ENCODE results near the gene NCAN. TPM values are rescaled to one million over a fixed set of nuclear protein-coding genes. Genes with fewer than 3 reads are reported as not detected.

NCAN gene
- total RNA-seq, 1 experiment from 2014 or later = 3.0 TPM

- peaks cover 5% of the 10 kb centered on the region; the same call in 1 of the 2 replicates for H3K36me3 Mint-ChIP-seq
- H3K4me3 Mint-ChIP-seq = peak overlapping the region; percentile 66
- TF ChIP-seq CTCF (IDR thresholded peaks at IDR 0.05) (no peak), ZNF317 (CRISPR knock-in tag; IDR thresholded peaks at IDR 0.05; ENCODE audit: borderline replicate concordance, low read depth) (no peak), EMX1 (CRISPR knock-in tag; IDR thresholded peaks at IDR 0.05) (no peak), CDX4 (CRISPR knock-in tag; IDR thresholded peaks at IDR 0.05; ENCODE audit: borderline replicate concordance) (no peak), ATF2 (CRISPR knock-in tag; IDR thresholded peaks at IDR 0.05; ENCODE audit: borderline replicate concordance, low read depth) (no peak), PREB (CRISPR knock-in tag; IDR thresholded peaks at IDR 0.05; ENCODE audit: borderline replicate concordance) (no peak), MXD4 (CRISPR knock-in tag; IDR thresholded peaks at IDR 0.05; ENCODE audit: borderline replicate concordance) (no peak), TEAD1 (CRISPR knock-in tag; IDR thresholded peaks at IDR 0.05) (no peak), MLX (CRISPR knock-in tag; IDR thresholded peaks at IDR 0.05) (no peak), ZNF425 (CRISPR knock-in tag; conservative IDR thresholded peaks at IDR 0.05) (no peak), RORB (CRISPR knock-in tag; IDR thresholded peaks at IDR 0.05) (no peak), ATF1 (CRISPR knock-in tag; IDR thresholded peaks at IDR 0.05) (no peak), ELF4 (CRISPR knock-in tag; IDR thresholded peaks at IDR 0.05; ENCODE audit: low read depth) (no peak), HMGA2 (CRISPR knock-in tag; IDR thresholded peaks at IDR 0.05) (no peak), ATF6 (CRISPR knock-in tag; IDR thresholded peaks at IDR 0.05) (no peak), JUN (CRISPR knock-in tag; IDR thresholded peaks at IDR 0.05) (no peak)
- ChIA-PET CTCF (interaction anchor here (1.3 kb wide), 1 partner anchor 70 kb away, joined by 5 read pairs; no protein-coding TSS in a partner anchor), POLR2A (no interaction called here)
- H3K4me1 Mint-ChIP-seq = peaks cover 10% of the 10 kb centered on the region
- ATAC-seq (no peak), DNase-seq (ENCODE audit: low spot score) (no peak)
- H3K9me3 Mint-ChIP-seq = no peaks in the 10 kb centered on the region
- peaks cover 38% of the 10 kb centered on the region for H3K27me3 Mint-ChIP-seq (ENCODE audit: low read depth)
- H3K27ac Mint-ChIP-seq = no peak overlapping the region
Observed at GRCh38 chr19:19271828-19272599, 60.3 kb downstream of the NCAN start.
